Stimulated activated CD4-positive, alpha-beta T cell treated with anti-CD3 and anti-CD28 coated beads, Interleukin-1b, Interleukin-23, amount 100 ng/mL, for 24 hours (primary cell): ENCODE data around the gene RIC1.
"Not testable (repeated sequence)": the region's sequence is repeated elsewhere in the genome, so short reads cannot be mapped to it uniquely, and the experiment has no call there.

ENCODE experiments used
- DNase-seq, 4 experiments: peaks; one replicate each; pipeline ENCODE4 v3.0.0-alpha.2; 2020; ENCODE audit warnings: low read depth in 4 of 4, low spot score in 1 of 4

RIC1 gene, protein sequence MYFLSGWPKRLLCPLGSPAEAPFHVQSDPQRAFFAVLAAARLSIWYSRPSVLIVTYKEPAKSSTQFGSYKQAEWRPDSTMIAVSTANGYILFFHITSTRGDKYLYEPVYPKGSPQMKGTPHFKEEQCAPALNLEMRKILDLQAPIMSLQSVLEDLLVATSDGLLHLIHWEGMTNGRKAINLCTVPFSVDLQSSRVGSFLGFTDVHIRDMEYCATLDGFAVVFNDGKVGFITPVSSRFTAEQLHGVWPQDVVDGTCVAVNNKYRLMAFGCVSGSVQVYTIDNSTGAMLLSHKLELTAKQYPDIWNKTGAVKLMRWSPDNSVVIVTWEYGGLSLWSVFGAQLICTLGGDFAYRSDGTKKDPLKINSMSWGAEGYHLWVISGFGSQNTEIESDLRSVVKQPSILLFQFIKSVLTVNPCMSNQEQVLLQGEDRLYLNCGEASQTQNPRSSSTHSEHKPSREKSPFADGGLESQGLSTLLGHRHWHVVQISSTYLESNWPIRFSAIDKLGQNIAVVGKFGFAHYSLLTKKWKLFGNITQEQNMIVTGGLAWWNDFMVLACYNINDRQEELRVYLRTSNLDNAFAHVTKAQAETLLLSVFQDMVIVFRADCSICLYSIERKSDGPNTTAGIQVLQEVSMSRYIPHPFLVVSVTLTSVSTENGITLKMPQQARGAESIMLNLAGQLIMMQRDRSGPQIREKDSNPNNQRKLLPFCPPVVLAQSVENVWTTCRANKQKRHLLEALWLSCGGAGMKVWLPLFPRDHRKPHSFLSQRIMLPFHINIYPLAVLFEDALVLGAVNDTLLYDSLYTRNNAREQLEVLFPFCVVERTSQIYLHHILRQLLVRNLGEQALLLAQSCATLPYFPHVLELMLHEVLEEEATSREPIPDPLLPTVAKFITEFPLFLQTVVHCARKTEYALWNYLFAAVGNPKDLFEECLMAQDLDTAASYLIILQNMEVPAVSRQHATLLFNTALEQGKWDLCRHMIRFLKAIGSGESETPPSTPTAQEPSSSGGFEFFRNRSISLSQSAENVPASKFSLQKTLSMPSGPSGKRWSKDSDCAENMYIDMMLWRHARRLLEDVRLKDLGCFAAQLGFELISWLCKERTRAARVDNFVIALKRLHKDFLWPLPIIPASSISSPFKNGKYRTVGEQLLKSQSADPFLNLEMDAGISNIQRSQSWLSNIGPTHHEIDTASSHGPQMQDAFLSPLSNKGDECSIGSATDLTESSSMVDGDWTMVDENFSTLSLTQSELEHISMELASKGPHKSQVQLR (N-terminal part only)

GRCh38 chr9:5628530-5629311 lies at the start of gene RIC1:
RIC1 (plus strand) TSS chr9:5629107; CDS start chr9:5629310, 203 bp downstream.
- peak; percentile 72 to 84 (median 75) for DNase-seq

DNA sequence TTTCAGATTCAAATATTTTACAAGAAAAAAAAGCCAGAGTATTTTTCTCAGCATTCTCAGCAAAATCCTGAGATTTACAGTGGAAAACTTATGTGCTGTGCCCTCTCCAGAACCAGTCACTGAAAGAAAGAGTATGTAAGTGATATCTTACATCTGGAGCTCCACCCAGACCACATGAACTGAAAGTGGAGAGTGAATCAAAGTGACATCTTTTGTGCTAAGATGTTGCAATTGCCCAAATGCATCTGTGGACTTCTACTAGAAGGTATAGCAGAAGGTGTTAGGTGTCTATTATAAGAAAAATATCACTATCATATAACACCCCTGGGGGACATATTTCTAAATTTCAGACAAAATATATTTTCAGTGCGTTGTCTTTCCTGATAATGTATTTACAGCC lies 49.0 kb upstream of the RIC1 start:
- DNase-seq: no peak

DNA sequence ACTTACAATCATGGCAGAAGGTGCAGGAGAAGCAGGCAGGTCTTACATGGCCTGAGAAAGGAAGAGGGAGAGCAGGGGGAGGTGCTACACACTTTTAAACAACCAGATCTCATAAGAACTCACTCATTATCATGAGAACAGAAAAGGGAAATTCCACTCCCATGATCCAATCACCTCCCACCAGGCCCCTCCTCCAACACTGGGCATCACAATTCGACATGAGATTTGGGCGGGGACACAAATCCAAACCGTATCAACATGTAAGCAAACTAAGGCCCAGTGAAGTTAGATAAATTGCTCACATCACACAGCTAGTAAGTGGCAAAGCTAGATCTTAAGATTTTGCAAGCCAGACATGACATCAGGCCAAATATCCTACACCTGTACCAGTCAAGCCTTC lies 48.3 kb upstream of the RIC1 start:
- DNase-seq: no peak

GRCh38 chr9:5581706-5582105 lies 47.2 kb upstream of the RIC1 start:
- DNase-seq: not testable (repeated sequence)

GRCh38 chr9:5582835-5583195 lies 46.1 kb upstream of the RIC1 start:
- DNase-seq: no peak

- no peak for DNase-seq
Measured at GRCh38 chr9:5586391-5586802, 42.5 kb upstream of the RIC1 start.

DNA sequence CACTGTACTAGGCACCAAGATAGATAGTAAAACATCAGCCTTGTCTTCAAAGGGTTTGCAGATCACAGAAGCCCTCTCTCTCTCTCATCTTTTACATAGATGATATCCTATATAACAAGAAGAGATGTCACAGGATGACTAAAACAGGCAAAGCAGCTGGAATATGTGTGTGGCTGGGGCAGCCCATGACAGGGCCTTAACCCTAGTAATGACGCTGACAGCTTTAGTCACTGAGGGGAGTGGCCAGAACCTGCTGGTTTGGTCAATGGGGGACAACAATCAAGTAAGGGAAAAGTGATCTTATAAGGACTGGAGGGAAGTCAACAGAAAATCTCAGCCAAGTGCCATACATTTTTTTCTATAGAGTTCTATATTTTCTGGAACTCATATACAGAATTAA lies 41.9 kb upstream of the RIC1 start:
- peak in 3 of 4 experiments; percentile 6 to 50 (median 20) for DNase-seq

GRCh38 chr9:5592231-5592630 lies 36.7 kb upstream of the RIC1 start:
- no peak for DNase-seq

DNA sequence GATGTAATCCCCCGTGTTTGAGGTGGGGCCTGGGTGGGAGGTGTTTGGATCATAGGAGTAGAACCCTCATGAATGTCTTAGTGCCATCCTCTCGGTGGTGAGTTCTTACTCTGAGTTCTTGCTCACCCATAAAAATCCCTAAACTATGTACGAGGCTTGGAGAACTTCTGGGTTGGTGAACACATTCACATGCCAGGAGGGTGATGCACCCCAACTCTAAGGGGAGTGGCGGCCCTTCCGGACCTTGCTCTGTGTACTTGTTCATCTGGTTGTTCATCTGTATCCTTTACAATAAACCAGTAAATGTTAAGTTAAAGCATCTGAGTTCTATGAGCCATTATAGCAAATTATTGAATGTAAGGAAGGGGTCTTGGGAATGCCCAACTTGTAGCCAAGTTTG lies 36.0 kb upstream of the RIC1 start:
- DNase-seq: no peak

DNA sequence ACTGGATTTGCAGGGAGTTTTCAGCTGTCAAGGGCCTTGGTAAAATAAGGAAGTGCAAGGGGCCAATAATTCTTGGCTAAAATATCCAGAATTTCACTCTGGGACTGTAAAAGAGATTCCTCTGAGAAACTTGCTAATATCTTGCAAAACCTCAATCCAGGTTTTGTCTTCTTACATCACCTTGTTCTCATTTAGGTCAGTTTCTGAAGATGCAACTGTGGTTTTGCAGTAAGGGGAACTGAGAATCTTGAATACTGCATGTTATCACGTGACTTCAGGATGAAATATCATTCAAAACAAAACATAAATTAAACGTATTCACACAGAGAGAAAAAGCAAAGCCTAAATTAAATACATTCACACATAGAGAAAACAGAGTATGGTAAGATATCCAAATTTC lies 35.0 kb upstream of the RIC1 start:
- DNase-seq: no peak

DNA sequence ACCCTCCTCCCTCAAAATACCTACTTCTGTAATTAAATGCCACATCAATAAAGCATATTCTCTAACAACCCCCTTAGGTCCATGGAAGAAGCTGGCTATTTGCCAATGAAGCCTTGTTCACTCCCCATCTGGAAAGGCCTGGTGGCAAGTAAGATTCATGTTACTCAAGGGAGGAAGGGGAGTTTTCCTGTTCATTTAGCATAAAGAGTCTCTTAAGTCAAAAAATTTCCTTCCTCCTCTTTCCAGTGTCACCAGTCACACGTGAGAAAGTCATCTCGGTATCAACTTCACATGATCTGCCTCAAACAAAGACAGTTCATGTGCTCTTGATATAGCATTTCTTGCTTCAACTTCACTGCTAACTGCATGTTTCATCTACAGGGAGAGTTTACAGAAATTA lies 32.7 kb upstream of the RIC1 start:
- no peak for DNase-seq

GRCh38 chr9:5608298-5609225 lies 20.3 kb upstream of the RIC1 start:
- DNase-seq: no peak

GRCh38 chr9:5609226-5609596 lies 19.7 kb upstream of the RIC1 start:
- DNase-seq: no peak

DNA sequence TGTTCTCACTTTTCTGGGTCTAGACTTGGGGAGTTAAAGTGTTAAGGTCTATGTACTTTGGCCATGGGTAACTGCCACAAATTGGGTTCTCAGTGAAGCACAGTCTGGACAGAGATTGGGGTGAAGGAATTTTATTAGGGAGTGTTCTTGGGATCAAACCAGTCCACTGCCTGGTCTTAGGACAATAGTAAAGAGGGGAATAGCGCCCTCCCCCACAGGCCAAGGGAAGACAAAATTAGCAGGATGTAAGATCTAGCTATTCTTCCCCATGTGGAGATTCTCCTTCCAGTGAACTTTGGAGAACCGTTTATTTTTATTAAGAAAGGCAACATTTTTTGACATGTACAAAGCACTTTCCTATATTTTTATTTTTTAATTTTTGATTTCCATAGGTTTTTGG lies 18.4 kb upstream of the RIC1 start:
- DNase-seq: no peak

GRCh38 chr9:5611321-5612184 lies 17.4 kb upstream of the RIC1 start:
- DNase-seq: no peak

DNA sequence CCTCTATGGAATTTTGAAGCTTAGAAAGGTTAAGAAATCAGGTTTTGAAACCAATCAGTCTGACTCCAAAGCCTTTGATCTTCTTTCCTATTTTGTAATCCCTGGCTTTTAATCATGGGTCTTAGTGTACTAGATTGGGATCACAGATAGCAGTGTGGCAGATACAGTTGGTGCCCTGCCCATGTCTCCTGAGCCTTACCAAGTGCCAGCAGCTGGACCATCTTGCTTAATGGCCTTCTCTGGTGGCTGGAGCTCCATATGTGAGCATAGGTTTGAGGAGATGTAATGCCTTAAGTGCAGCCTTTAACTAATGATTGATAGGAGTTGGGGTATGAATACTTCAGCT lies 16.7 kb upstream of the RIC1 start:
- DNase-seq: no peak

DNA sequence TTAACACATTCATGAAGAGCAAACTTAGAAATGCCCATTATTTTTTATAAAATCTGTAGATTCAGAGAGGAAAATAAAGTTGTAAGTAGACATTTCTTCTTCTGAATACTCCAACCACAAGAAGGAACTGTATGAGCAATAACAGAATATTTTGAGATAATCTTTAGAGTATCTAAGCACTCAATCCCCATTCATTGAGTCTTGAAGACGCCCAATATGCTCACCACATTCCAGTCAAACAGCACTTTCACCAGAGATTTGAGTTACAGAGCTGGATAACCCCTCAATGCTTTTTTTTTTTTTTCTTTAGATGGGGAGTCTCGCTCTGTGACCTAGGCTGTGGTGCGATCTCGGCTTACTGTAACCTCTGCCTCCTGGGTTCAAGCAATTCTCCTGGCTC lies 14.7 kb upstream of the RIC1 start:
- DNase-seq: no peak

- DNase-seq: no peak
Measured at GRCh38 chr9:5614985-5615384, 13.9 kb upstream of the RIC1 start.

GRCh38 chr9:5617749-5618148 lies 11.2 kb upstream of the RIC1 start:
- no peak for DNase-seq
